GM18868 (cell line): ENCODE results near the gene MAGEB18.

ENCODE experiments used
- ATAC-seq: cut with Tn5 transposase; IDR thresholded peaks from one replicate; pipeline ENCODE4 v1.9.1; 2021; ENCODE audit warnings: mild to moderate bottlenecking, moderate library complexity; ENCODE audit not compliant: unreplicated experiment

MAGEB18 gene

GRCh38 chrX:26138274-26138673 is at the start of gene MAGEB18:
Gene MAGEB18 (plus strand): TSS chrX:26138343. CDS start chrX:26138986, 643 bp downstream.
- ATAC-seq, result no peak

GRCh38 chrX:26100421-26100920 is 37.7 kb upstream of the MAGEB18 start:
- no peak for ATAC-seq

- ATAC-seq, result no peak
Measured at GRCh38 chrX:26109142-26109541, 29.0 kb upstream of the MAGEB18 start.

- no peak for ATAC-seq
Measured at GRCh38 chrX:26146024-26146423, 7.9 kb downstream of the MAGEB18 start.

GRCh38 chrX:26160301-26160700 is 22.2 kb downstream of the MAGEB18 start, which contains the start of gene MAGEB6B:
Gene MAGEB6B (plus strand): TSS chrX:26160601. CDS start chrX:26160601, 0 bp downstream.
- no peak for ATAC-seq
